Loucy (cell line): ENCODE measurements around the gene CAMSAP1.

Experiments
- H2AFZ ChIP-seq: fragments of 200-600 bp; sonication (generic); 2 replicates; pipeline ENCODE4 v1.6.0; 2016; ENCODE audit warnings: antibody characterized with exemption, mild to moderate bottlenecking, low read length, moderate library complexity
- H3F3A ChIP-seq: fragments of 200-600 bp; 2 replicates; pipeline ENCODE4 v1.6.0; 2016; ENCODE audit warnings: antibody characterized with exemption, low read depth, mild to moderate bottlenecking
- H3K27me3 ChIP-seq: fragments of 200-600 bp; sonication (generic); 2 replicates; pipeline ENCODE4 v1.6.1; 2014; ENCODE audit warnings: low read length, mild to moderate bottlenecking; ENCODE audit not compliant: insufficient read depth, poor library complexity, severe bottlenecking
- H3K36me3 ChIP-seq: fragments of 200-600 bp; sonication (generic); 2 replicates; pipeline ENCODE4 v1.6.1; 2016; ENCODE audit warnings: low read length; ENCODE audit not compliant: insufficient read depth
- H3K4me1 ChIP-seq: fragments of 200-600 bp; sonication (generic); 2 replicates; pipeline ENCODE4 v1.5.1; 2014; ENCODE audit warnings: low read length, mild to moderate bottlenecking; ENCODE audit not compliant: insufficient read depth, poor library complexity, severe bottlenecking
- H3K4me2 ChIP-seq: fragments of 200-600 bp; sonication (generic); 2 replicates; pipeline ENCODE4 v1.6.0; 2014; ENCODE audit warnings: antibody characterized with exemption, low read length, low read depth, mild to moderate bottlenecking; ENCODE audit not compliant: poor library complexity, severe bottlenecking
- H3K4me3 ChIP-seq: fragments of 200-600 bp; sonication (generic); 2 replicates; pipeline ENCODE4 v1.5.1; 2014; ENCODE audit warnings: low read length, mild to moderate bottlenecking, mixed read lengths; ENCODE audit not compliant: poor library complexity, severe bottlenecking
- H3K79me2 ChIP-seq: fragments of 200-600 bp; sonication (generic); 2 replicates; pipeline ENCODE4 v1.6.1; 2014; ENCODE audit warnings: low read length; ENCODE audit not compliant: insufficient read depth
- H3K9ac ChIP-seq: fragments of 200-600 bp; sonication (generic); 2 replicates; pipeline ENCODE4 v1.6.0; 2014; ENCODE audit warnings: mild to moderate bottlenecking, low read depth, low read length, moderate library complexity; ENCODE audit not compliant: poor library complexity, severe bottlenecking
- H3K9me2 ChIP-seq: fragments of 200-600 bp; sonication (generic); replicated peaks from 2 replicates; pipeline ENCODE4 v1.6.1; 2016; ENCODE audit warnings: low read depth, low read length, mixed read lengths
- H3K9me3 ChIP-seq: fragments of 200-600 bp; sonication (generic); 2 replicates; pipeline ENCODE4 v1.6.1; 2014; ENCODE audit warnings: mild to moderate bottlenecking, antibody characterized with exemption, low read length, low read depth; ENCODE audit not compliant: insufficient read depth
- H4K20me1 ChIP-seq: fragments of 200-600 bp; sonication (generic); 2 replicates; pipeline ENCODE4 v1.6.0; 2014; ENCODE audit warnings: antibody characterized with exemption, low read length, mild to moderate bottlenecking; ENCODE audit not compliant: insufficient read depth, poor library complexity, severe bottlenecking
- EZH2phosphoT487 ChIP-seq: fragments of 200-600 bp; IDR thresholded peaks from 2 replicates; pipeline ENCODE4 v1.6.1; 2018; ENCODE audit warnings: antibody characterized with exemption, mild to moderate bottlenecking, moderate library complexity, borderline replicate concordance
- TF ChIP-seq, protein P1 (sequence below): fragments of 200-600 bp; sonication (generic); conservative IDR thresholded peaks from 2 replicates; pipeline ENCODE4 v1.5.1; 2014; ENCODE audit warnings: mild to moderate bottlenecking, antibody characterized with exemption, low read length

Gene CAMSAP1

DNA sequence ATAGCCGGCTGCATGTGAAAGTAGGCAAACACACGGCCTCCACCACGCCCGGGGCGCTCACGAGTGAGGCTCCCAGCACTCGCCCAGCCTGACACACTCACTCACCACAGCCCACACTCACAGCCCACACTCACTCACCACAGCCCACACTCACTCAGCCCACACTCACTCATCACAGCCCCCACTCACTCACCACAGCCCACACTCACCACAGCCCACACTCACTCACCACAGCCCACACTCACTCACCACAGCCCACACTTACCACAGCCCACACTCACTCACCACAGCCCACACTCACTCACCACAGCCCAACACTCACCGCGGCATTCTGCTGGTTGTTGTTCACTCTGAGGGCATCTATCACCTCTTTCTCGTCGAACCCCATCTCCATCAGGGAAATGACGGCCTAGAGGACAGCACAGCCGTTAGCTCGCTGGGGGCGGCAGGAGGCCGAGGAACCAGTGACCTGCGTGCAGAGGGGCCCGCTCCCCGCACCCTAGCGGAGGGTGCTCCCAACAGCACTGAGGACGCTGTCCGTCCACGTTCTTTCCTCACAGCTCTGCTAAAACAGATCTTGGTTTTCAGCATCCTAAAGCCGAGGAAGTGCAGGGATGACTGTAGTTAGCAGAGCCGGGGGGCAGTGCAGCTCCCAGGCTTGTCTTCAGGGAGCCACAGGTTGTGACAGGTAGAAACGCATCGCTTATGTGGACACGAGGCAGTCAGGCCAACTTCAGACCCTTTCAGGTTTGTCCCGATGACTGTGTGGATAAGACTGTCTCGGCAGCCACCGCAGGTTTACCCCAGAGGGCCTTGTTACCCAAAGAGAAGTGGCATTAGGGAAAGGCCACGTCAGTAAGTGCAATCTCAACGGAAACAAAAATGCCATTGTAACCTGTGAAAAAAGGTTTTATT lies 32.3 kb upstream of the CAMSAP1 start:
- Histone ChIP-seq H3K4me1 (no peaks in the 10 kb centered on the region), H3K9me2 (no peaks in the 10 kb centered on the region), H3K36me3 (peaks cover 59% of the 10 kb centered on the region; the same call in 1 of the 2 replicates), H2AFZ (no peak overlapping the region), H3F3A (no peaks in the 10 kb centered on the region), H3K4me3 (no peak overlapping the region), H3K9me3 (no peaks in the 10 kb centered on the region), H4K20me1 (no peaks in the 10 kb centered on the region), H3K79me2 (no peaks in the 10 kb centered on the region), H3K9ac (no peak overlapping the region), H3K4me2 (no peak overlapping the region), H3K27me3 (no peaks in the 10 kb centered on the region)
- TF ChIP-seq, protein P1, sequence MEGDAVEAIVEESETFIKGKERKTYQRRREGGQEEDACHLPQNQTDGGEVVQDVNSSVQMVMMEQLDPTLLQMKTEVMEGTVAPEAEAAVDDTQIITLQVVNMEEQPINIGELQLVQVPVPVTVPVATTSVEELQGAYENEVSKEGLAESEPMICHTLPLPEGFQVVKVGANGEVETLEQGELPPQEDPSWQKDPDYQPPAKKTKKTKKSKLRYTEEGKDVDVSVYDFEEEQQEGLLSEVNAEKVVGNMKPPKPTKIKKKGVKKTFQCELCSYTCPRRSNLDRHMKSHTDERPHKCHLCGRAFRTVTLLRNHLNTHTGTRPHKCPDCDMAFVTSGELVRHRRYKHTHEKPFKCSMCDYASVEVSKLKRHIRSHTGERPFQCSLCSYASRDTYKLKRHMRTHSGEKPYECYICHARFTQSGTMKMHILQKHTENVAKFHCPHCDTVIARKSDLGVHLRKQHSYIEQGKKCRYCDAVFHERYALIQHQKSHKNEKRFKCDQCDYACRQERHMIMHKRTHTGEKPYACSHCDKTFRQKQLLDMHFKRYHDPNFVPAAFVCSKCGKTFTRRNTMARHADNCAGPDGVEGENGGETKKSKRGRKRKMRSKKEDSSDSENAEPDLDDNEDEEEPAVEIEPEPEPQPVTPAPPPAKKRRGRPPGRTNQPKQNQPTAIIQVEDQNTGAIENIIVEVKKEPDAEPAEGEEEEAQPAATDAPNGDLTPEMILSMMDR: no peak
- TF ChIP-seq EZH2phosphoT487: no peak

DNA sequence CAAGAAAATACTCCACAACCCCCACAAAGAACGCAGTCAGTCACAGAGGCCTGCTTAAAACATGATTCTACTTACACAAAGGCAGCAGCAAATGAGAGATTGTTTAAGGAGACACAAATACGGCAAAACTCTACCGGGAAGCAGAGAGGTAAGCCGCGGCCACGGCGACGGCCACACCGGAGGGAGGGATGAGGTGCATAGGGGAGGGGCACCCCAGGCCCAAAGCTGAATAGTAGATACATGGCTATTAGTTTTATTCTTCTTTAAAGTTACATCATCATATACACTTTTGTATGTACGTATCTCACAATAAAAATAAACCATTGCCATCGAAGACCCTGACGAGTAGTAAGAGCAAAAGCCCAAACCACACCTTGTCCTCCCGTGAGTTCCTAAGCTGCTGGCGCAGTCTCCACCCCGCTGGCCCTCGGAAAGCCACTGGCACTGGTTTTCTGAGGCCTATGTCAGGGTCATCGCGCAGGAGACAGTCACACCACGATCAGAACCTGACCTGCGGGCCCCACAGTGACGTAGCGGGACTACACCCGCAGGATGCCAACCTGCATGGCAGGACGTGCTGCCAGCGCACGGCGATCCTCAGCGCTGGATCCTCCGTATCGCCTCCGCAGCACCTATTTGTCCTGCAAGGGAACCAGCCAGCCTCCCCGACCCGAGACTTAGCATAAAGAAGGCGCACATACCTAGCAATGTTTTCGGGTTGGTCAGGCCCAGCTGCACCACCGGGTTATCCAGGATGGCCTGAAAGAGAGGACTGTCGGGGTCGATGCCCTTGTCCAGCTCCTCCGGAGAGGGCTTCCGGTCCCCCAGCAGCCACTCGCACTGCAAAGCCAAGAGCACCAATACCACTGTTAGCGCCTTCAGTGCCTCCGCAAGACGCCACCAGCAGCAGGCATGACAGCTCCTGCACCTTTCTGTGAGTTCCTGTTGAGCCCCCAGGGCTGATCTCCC lies 30.5 kb upstream of the CAMSAP1 start:
- Histone ChIP-seq H3K4me2 (no peak overlapping the region), H3F3A (no peaks in the 10 kb centered on the region), H3K27me3 (no peaks in the 10 kb centered on the region), H3K9me3 (no peaks in the 10 kb centered on the region), H3K9ac (no peak overlapping the region), H3K4me3 (no peak overlapping the region), H3K36me3 (peaks cover 53% of the 10 kb centered on the region; the same call in 1 of the 2 replicates), H3K9me2 (no peaks in the 10 kb centered on the region), H3K4me1 (no peaks in the 10 kb centered on the region), H3K79me2 (no peaks in the 10 kb centered on the region), H4K20me1 (no peaks in the 10 kb centered on the region), H2AFZ (no peak overlapping the region)
- TF ChIP-seq EZH2phosphoT487: no peak

DNA sequence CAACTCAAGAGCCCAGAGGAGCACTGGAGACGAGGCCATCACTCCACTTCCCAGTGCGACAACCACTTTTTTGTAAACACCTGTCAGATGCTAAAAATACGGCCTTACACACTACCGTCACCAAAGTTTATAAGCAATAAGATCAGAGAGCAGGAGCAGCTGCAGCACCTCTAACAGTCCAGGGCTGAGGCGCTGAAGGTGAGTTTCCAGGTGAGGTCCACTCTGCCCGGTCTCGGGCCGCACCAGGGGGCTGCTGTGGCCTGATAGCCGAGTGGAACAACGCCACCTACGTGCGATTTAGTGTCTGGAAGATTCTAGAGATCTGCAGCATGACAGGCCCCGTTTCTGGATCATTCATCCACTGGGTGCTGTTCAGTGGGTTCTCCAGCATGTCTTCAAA lies 25.8 kb upstream of the CAMSAP1 start:
- Histone ChIP-seq H3K9ac (no peak overlapping the region), H3K36me3 (peaks cover 40% of the 10 kb centered on the region; the same call in 1 of the 2 replicates), H3K9me2 (no peaks in the 10 kb centered on the region), H3K9me3 (no peaks in the 10 kb centered on the region), H4K20me1 (no peaks in the 10 kb centered on the region), H3K27me3 (no peaks in the 10 kb centered on the region), H2AFZ (no peak overlapping the region), H3K79me2 (no peaks in the 10 kb centered on the region), H3K4me3 (no peak overlapping the region), H3K4me1 (no peaks in the 10 kb centered on the region), H3F3A (no peaks in the 10 kb centered on the region), H3K4me2 (no peak overlapping the region)
- TF ChIP-seq, protein P1: no peak
- TF ChIP-seq EZH2phosphoT487: no peak
